ENCODE data around the gene SGPL1. TPM values are rescaled to one million over a fixed set of nuclear protein-coding genes. Genes with fewer than 3 reads are reported as not detected.
A peak's percentile ranks its signal among the peaks of the same experiment; 100 is the strongest.

Gene SGPL1
- total and polyA plus RNA-seq, 2 of the 8 experiments (the other 6 are each of a cell fraction or from before 2014, with no cell fraction given), result 20.5 to 51.6 TPM

GRCh38 chr10:70809726-70810125 lies 6.0 kb upstream of the SGPL1 start:
- Histone ChIP-seq H3K18ac (ENCODE audit: extremely low read depth, low read length) (no peak overlapping the region), H4K8ac (ENCODE audit: extremely low read depth, insufficient read depth, low read length) (no peak overlapping the region), H3K79me1 (ENCODE audit: low read depth, low read length) (no peaks in the 10 kb centered on the region), H4K91ac (replicated peaks; ENCODE audit: insufficient read length, low read length) (no peak overlapping the region), H2BK5ac (ENCODE audit: low read depth, low read length) (no peak overlapping the region), H2AFZ (ENCODE audit: low read length) (no peak overlapping the region), H4K5ac (ENCODE audit: insufficient read length, low read depth, low read length) (no peak overlapping the region), H3K56ac (replicated peaks; ENCODE audit: insufficient read length, low read depth, low read length) (no peak overlapping the region), H3K23ac (ENCODE audit: insufficient read length) (no peak overlapping the region), H3K4me2 (ENCODE audit: insufficient read depth in 1 of 2, low read depth in 2 of 2, low read length in 2 of 2) (no peak overlapping the region), H2BK15ac (ENCODE audit: low read length) (no peak overlapping the region), H3K4ac (replicated peaks; ENCODE audit: insufficient read length, low read depth, low read length) (no peak overlapping the region), H3K79me2 (ENCODE audit: control insufficient read depth in 1 of 2, insufficient read depth in 2 of 2, low read length in 2 of 2) (no peaks in the 10 kb centered on the region), H3K9me3 (ENCODE audit: insufficient read depth in 2 of 2, low read depth in 1 of 2, low read length in 1 of 2) (no peaks in the 10 kb centered on the region), H3K4me3 (ENCODE audit: extremely low read depth in 1 of 4, insufficient read depth in 2 of 4, low read depth in 3 of 4, low read length in 4 of 4) (no peak overlapping the region), H3K36me3 (ENCODE audit: control insufficient read depth in 2 of 4, insufficient read depth in 4 of 4, low read length in 3 of 4) (no peaks in the 10 kb centered on the region), H2BK20ac (ENCODE audit: low read length) (no peak overlapping the region), H2BK120ac (replicated peaks; ENCODE audit: low read depth, low read length) (no peak overlapping the region), H3K27me3 (replicated peaks in 1 of 4; ENCODE audit: control insufficient read depth in 3 of 4, extremely low read depth in 1 of 4, insufficient read depth in 3 of 4, low read length in 3 of 4) (no peaks in the 10 kb centered on the region; a peak in 1 of 7 replicates), H3K23me2 (ENCODE audit: low read depth, low read length) (no peaks in the 10 kb centered on the region; the same call in 1 of the 2 replicates), H3K4me1 (replicated peaks in 1 of 4; ENCODE audit: control insufficient read depth in 3 of 4, insufficient read depth in 4 of 4, low read length in 3 of 4) (peaks cover 0 to 5% (median under 1%) of the 10 kb centered on the region in 4 experiments; a peak in 3 of 7 replicates), H3K9ac (replicated peaks in 1 of 4; ENCODE audit: extremely low read depth in 1 of 4, low read depth in 3 of 4, low read length in 3 of 4) (no peak overlapping the region), H3K27ac (ENCODE audit: low read depth, low read length) (no peak overlapping the region), H2AK5ac (ENCODE audit: low read depth, low read length) (no peak overlapping the region), H3K14ac (ENCODE audit: insufficient read length) (no peak overlapping the region), H4K20me1 (replicated peaks in 1 of 2; ENCODE audit: control insufficient read depth in 1 of 2, insufficient read depth in 2 of 2, low read length in 2 of 2) (no peaks in the 10 kb centered on the region), H2BK12ac (ENCODE audit: low read depth, low read length) (no peak overlapping the region)
- no peak for FAIRE-seq
- no peak for DNase-seq (ENCODE audit: low read depth in 1 of 2, low spot score in 2 of 2)
- CTCF ChIA-PET (ENCODE audit: partially characterized antibody), result interaction anchor here (0.6 to 2.9 kb wide), 5 partner anchors 11 to 259 kb away, joined by 3 to 14 read pairs (median 4); no protein-coding TSS in a partner anchor
- TF ChIP-seq MAFK (IDR thresholded peaks at IDR 0.05; ENCODE audit: low read depth, low read length), result no peak
- no peak for TF ChIP-seq NANOG (IDR thresholded peaks at IDR 0.05; ENCODE audit: insufficient read depth, low read depth, low read length, poor library complexity, severe bottlenecking)
- TF ChIP-seq TEAD4 (IDR thresholded peaks at IDR 0.05; ENCODE audit: low read depth, low read length), result peak; percentile 86
- 0 out of 2 replicates have a peak, but pooled peaks have one; percentile 35 for TF ChIP-seq TCF12 (IDR thresholded peaks at IDR 0.05; ENCODE audit: low read depth, low read length)
- POLR2A ChIA-PET (ENCODE audit: partially characterized antibody), result interaction anchor here (0.9 to 1.4 kb wide), 2 partner anchors 15 to 156 kb away, joined by 3 to 4 read pairs; no protein-coding TSS in a partner anchor
- 85% methylated on average over 2 of the region's 2 CpGs; no CpG with 5 or more reads in 1 of the 2 experiments for WGBS, 2 experiments (ENCODE audit: extremely low coverage in 1 of 2, insufficient coverage in 1 of 2, insufficient read length in 1 of 2, insufficient replicate concordance in 2 of 2, low coverage in 1 of 2, low lambda C conversion rate in 2 of 2, missing lambda C conversion rate in 1 of 2)
